GM12878 (cell line): Measurements from ENCODE around the gene MAFB.

Experiments used
- CHD2 ChIP-seq: IDR thresholded peaks from 2 replicates; pipeline ENCODE4 v1.6.1; 2011; ENCODE audit warnings: low read depth, low read length, improper control_type of control experiment, borderline replicate concordance
- MYC ChIP-seq: IDR thresholded peaks from 2 replicates; pipeline ENCODE4 v1.6.1; 2011; ENCODE audit warnings: mild to moderate bottlenecking, low read length, moderate library complexity, inconsistent platforms; ENCODE audit not compliant: insufficient read depth, insufficient replicate concordance, insufficient read length, severe bottlenecking
- ZNF274 ChIP-seq: IDR thresholded peaks from one replicate; pipeline ENCODE4 v1.8.0; 2011; ENCODE audit not compliant: insufficient read length, insufficient read depth

- TF ChIP-seq ZNF274 (no peak), CHD2 (no peak), MYC (no peak)
Observed at GRCh38 chr20:40697541-40697940, 8.5 kb upstream of the MAFB start.
